Osteoblast (primary cell): ENCODE data around the gene CFAP210. TPM values are rescaled to one million over a fixed set of nuclear protein-coding genes. Genes with fewer than 3 reads are reported as not detected.

ENCODE experiments used
- DNase-seq: peaks from one replicate; pipeline ENCODE4 v3.0.0; 2011; ENCODE audit warnings: low spot score, mixed read lengths; ENCODE audit not compliant: insufficient read length; ENCODE audit errors: missing footprints
- H2AFZ ChIP-seq: 2 replicates; pipeline ENCODE4 v1.6.0; 2011; ENCODE audit warnings: mild to moderate bottlenecking, low read length
- H3K27ac ChIP-seq: 2 replicates; pipeline ENCODE4 v1.5.1; 2011; ENCODE audit warnings: mild to moderate bottlenecking, low read depth, low read length, moderate library complexity
- H3K27me3 ChIP-seq: 2 replicates; pipeline ENCODE4 v1.6.0; 2012; ENCODE audit warnings: mild to moderate bottlenecking, control low read depth, inconsistent platforms, low read length, moderate library complexity; ENCODE audit not compliant: insufficient read depth
- H3K36me3 ChIP-seq: 2 replicates; pipeline ENCODE4 v1.5.1; 2011; ENCODE audit warnings: mild to moderate bottlenecking, low read length, control low read depth, moderate library complexity; ENCODE audit not compliant: insufficient read depth
- H3K4me1 ChIP-seq: 2 replicates; pipeline ENCODE4 v1.5.1; 2011; ENCODE audit warnings: mild to moderate bottlenecking, low read length, control low read depth, moderate library complexity; ENCODE audit not compliant: insufficient read depth
- H3K4me2 ChIP-seq: 2 replicates; pipeline ENCODE4 v1.6.0; 2011; ENCODE audit warnings: mild to moderate bottlenecking, low read length; ENCODE audit not compliant: insufficient read depth
- H3K4me3 ChIP-seq: fragments of 200-600 bp; sonication (generic); 3 replicates; pipeline ENCODE4 v1.5.1; 2012; ENCODE audit warnings: mild to moderate bottlenecking, low read length, inconsistent platforms; ENCODE audit not compliant: insufficient read depth
- H3K79me2 ChIP-seq: 2 replicates; pipeline ENCODE4 v1.6.0; 2012; ENCODE audit warnings: mild to moderate bottlenecking, low read length, control low read depth, inconsistent platforms; ENCODE audit not compliant: insufficient read depth
- H3K9me3 ChIP-seq: 2 replicates; pipeline ENCODE4 v1.5.1; 2011; ENCODE audit warnings: low read depth, low read length, control low read depth
- H4K20me1 ChIP-seq: 2 replicates; pipeline ENCODE4 v1.6.0; 2012; ENCODE audit warnings: mild to moderate bottlenecking, low read length, control low read depth; ENCODE audit not compliant: insufficient read depth
- total RNA-seq: library from RNA; depleted of rRNA; stranded (reverse); fragments of >200 nt; gene quantifications from 2 replicates; pipeline ENCODE4 v1.2.3, GENCODE V29; 2012
- TF ChIP-seq, protein P1 (sequence below): IDR thresholded peaks from 2 replicates; pipeline ENCODE4 v1.5.1; 2011; ENCODE audit warnings: mild to moderate bottlenecking, low read depth, low read length, moderate library complexity; ENCODE audit errors: extremely low read depth

The CFAP210 gene
- total RNA-seq, 1 donor = 0.36 TPM

DNA sequence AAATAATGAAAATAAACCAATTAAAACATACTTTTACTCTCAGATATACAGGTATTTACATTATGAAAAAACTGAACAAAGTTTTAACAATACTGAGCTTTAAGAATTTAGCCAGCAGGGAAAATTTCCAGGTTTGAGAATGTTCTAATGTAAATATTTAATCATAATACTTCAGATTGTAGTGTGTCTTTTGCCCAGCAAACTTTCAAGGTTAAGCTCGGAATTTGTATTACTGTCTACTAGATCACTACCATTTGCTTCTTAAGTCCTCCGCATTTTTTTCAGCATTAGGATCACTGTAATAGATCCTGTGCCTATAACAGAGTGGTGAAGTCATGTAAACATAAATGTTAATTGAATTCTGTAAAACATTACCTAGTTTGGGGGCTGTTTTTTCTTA is 52.7 kb downstream of the CFAP210 start:
- TF ChIP-seq, protein P1, sequence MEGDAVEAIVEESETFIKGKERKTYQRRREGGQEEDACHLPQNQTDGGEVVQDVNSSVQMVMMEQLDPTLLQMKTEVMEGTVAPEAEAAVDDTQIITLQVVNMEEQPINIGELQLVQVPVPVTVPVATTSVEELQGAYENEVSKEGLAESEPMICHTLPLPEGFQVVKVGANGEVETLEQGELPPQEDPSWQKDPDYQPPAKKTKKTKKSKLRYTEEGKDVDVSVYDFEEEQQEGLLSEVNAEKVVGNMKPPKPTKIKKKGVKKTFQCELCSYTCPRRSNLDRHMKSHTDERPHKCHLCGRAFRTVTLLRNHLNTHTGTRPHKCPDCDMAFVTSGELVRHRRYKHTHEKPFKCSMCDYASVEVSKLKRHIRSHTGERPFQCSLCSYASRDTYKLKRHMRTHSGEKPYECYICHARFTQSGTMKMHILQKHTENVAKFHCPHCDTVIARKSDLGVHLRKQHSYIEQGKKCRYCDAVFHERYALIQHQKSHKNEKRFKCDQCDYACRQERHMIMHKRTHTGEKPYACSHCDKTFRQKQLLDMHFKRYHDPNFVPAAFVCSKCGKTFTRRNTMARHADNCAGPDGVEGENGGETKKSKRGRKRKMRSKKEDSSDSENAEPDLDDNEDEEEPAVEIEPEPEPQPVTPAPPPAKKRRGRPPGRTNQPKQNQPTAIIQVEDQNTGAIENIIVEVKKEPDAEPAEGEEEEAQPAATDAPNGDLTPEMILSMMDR = no peak
- Histone ChIP-seq H3K4me3 (no peak overlapping the region), H3K79me2 (no peaks in the 10 kb centered on the region), H3K36me3 (peaks cover 10% of the 10 kb centered on the region), H3K27ac (no peak overlapping the region), H3K9me3 (no peaks in the 10 kb centered on the region), H3K4me1 (no peaks in the 10 kb centered on the region), H2AFZ (no peak overlapping the region), H4K20me1 (no peaks in the 10 kb centered on the region), H3K4me2 (no peak overlapping the region), H3K27me3 (no peaks in the 10 kb centered on the region)
- DNase-seq = no peak

DNA sequence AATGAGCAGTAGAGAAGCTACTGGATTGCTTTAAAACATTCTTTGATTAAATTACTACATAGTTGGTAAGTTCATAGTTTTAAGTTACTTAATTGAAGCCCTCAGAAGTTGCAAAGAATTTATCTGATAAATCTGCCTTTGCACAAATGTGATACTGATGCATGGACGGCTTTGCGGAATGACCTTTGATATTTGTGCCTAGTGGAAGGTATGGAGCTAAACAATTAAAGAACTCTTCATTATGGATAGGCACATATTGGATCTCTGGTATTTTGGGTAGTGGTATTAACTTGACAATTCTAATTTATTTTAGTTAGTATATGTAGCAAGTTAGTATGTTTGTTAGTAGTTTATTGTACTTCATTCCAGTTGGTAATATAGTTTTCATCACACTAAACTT is 54.1 kb downstream of the CFAP210 start:
- peaks cover 15% of the 10 kb centered on the region for H3K36me3 ChIP-seq
- no peaks in the 10 kb centered on the region for H3K79me2 ChIP-seq
- H3K4me1 ChIP-seq = no peaks in the 10 kb centered on the region
- no peak for DNase-seq
- TF ChIP-seq, protein P1 = no peak
- no peak overlapping the region for H2AFZ ChIP-seq
- H3K4me3 ChIP-seq = no peak overlapping the region
- no peaks in the 10 kb centered on the region for H4K20me1 ChIP-seq
- no peak overlapping the region for H3K27ac ChIP-seq
- H3K27me3 ChIP-seq = no peaks in the 10 kb centered on the region
- no peak overlapping the region for H3K4me2 ChIP-seq
- no peaks in the 10 kb centered on the region for H3K9me3 ChIP-seq

DNA sequence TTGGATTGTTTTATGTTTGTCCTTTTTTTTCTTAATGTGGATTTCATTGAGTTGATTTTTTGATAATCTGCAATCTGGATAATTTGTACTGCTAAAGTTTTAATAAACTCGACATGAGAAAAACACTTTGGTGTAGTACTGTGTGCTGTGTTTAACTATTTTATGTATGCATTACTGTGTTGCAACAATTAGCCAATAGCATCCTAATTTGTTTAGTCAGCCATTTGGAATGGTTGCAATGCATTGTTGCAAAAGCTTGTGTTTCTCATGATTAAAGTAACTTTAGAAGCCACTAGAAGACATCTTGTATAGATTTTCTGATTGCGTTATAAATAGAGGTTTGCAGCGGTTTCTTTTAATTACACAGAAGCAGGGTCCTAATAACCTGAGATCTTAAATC is 56.6 kb downstream of the CFAP210 start:
- H3K79me2 ChIP-seq = no peaks in the 10 kb centered on the region
- DNase-seq = no peak
- H3K27ac ChIP-seq = no peak overlapping the region
- H3K9me3 ChIP-seq = no peaks in the 10 kb centered on the region
- H2AFZ ChIP-seq = no peak overlapping the region
- TF ChIP-seq, protein P1 = no peak
- H3K4me3 ChIP-seq = no peak overlapping the region
- peaks cover 33% of the 10 kb centered on the region for H3K36me3 ChIP-seq
- no peaks in the 10 kb centered on the region for H3K4me1 ChIP-seq
- H3K4me2 ChIP-seq = no peak overlapping the region
- H4K20me1 ChIP-seq = no peaks in the 10 kb centered on the region
- H3K27me3 ChIP-seq = no peaks in the 10 kb centered on the region

DNA sequence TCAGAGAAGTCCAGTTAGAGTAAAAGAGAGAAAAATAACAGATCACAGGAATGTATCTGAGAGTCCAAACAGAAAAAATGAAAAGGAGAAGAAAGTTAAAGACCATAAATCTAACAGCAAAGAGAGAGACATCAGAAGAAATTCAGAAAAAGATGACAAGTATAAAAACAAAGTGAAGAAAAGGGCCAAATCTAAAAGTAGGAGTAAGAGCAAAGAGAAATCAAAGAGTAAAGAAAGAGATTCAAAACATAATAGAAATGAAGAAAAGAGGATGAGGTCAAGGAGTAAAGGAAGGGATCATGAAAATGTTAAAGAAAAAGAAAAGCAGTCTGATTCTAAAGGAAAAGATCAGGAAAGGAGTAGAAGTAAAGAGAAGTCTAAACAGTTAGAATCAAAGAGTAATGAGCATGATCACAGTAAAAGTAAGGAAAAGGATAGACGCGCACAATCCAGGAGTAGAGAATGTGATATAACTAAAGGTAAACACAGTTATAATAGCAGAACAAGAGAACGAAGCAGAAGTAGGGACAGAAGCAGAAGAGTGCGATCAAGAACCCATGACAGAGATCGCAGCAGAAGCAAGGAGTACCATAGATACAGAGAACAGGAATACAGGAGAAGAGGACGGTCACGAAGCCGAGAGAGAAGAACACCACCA is 57.6 kb downstream of the CFAP210 start:
- Histone ChIP-seq H3K27ac (no peak overlapping the region), H3K36me3 (peaks cover 41% of the 10 kb centered on the region), H3K9me3 (no peaks in the 10 kb centered on the region), H3K4me2 (no peak overlapping the region), H3K79me2 (no peaks in the 10 kb centered on the region), H4K20me1 (no peaks in the 10 kb centered on the region), H3K27me3 (no peaks in the 10 kb centered on the region), H3K4me1 (no peaks in the 10 kb centered on the region), H3K4me3 (no peak overlapping the region), H2AFZ (no peak overlapping the region)
- TF ChIP-seq, protein P1 = no peak
- no peak for DNase-seq
